SK-N-SH (cell line): ENCODE results near the gene S100B. TPM values are rescaled to one million over a fixed set of nuclear protein-coding genes. Genes with fewer than 3 reads are reported as not detected.

Experiments
- CTCF ChIA-PET: fragments of 300-600, 350-600 bp; formaldehyde crosslinking; extraction: SDS; loops from one replicate; lab custom pipeline; 2021; lab: Yijun Ruan, JAX
- POLR2A ChIA-PET: fragments of 350-600 bp; sonication (Branson Sonifier 250); formaldehyde crosslinking; extraction: SDS; loops from one replicate; lab custom pipeline; 2020; ENCODE audit warnings: antibody characterized with exemption, inconsistent platforms; lab: Yijun Ruan, JAX
- DNase-seq: peaks from one replicate; pipeline ENCODE4 v3.0.0; 2012
- H2AFZ ChIP-seq: fragments of 200-600 bp; sonication (generic); 2 replicates; pipeline ENCODE4 v1.8.1; 2016; ENCODE audit warnings: antibody characterized with exemption, mild to moderate bottlenecking, low read depth
- H3F3A ChIP-seq: fragments of 200-600 bp; sonication (generic); replicated peaks from 2 replicates; pipeline ENCODE3; 2016; ENCODE audit warnings: antibody characterized with exemption, mild to moderate bottlenecking; ENCODE audit not compliant: insufficient read depth
- H3K27ac ChIP-seq, 2 experiments: fragments of 200-500 bp in 1 of 2; fragments of 200-600 bp in 1 of 2; sonication (Bioruptor generic) in 1 of 2; sonication (generic), shearing (Covaris generic) in 1 of 2; 2 replicates each; pipeline versions ENCODE4 v1.5.1 to v1.6.1; 2014 to 2016; ENCODE audit warnings: low read depth in 2 of 2, inconsistent platforms in 1 of 2, low read length in 1 of 2, mild to moderate bottlenecking in 1 of 2, mixed read lengths in 1 of 2
- H3K27me3 ChIP-seq: fragments of 200-600 bp; sonication (generic), shearing (Covaris generic); 2 replicates; pipeline ENCODE4 v1.6.1; 2016; ENCODE audit warnings: mixed run types; ENCODE audit not compliant: insufficient read depth
- H3K36me3 ChIP-seq, 2 experiments: fragments of 200-500 bp in 1 of 2; fragments of 200-600 bp in 1 of 2; sonication (Bioruptor generic) in 1 of 2; sonication (generic) in 1 of 2; replicated peaks in 1 of 2; 2 replicates each; pipeline versions ENCODE3 to v1.5.1; 2014 to 2016; ENCODE audit warnings: low read length in 1 of 2, mild to moderate bottlenecking in 1 of 2; ENCODE audit not compliant: insufficient read depth in 2 of 2, control insufficient read depth in 1 of 2
- H3K4me1 ChIP-seq, 2 experiments: fragments of 200-500 bp in 1 of 2; fragments of 200-600 bp in 1 of 2; sonication (Bioruptor generic) in 1 of 2; sonication (generic), shearing (Covaris generic) in 1 of 2; 2 replicates each; pipeline versions ENCODE4 v1.5.1 to v1.6.1; 2014 to 2016; ENCODE audit warnings: low read depth in 1 of 2, low read length in 1 of 2, mixed run types in 1 of 2; ENCODE audit not compliant: insufficient read depth in 2 of 2, control insufficient read depth in 1 of 2
- H3K4me2 ChIP-seq: fragments of 200-600 bp; sonication (generic), shearing (Covaris generic); 2 replicates; pipeline ENCODE4 v1.6.1; 2017; ENCODE audit warnings: mixed run types
- H3K4me3 ChIP-seq, 2 experiments: fragments of 200-500 bp in 1 of 2; fragments of 200-600 bp in 1 of 2; sonication (Bioruptor generic) in 1 of 2; sonication (generic), shearing (Covaris generic) in 1 of 2; 2 replicates each; pipeline versions ENCODE4 v1.5.1 to v1.8.1; 2014 to 2016; ENCODE audit warnings: low read depth in 2 of 2, inconsistent platforms in 1 of 2, low read length in 1 of 2, mild to moderate bottlenecking in 1 of 2, mixed read lengths in 1 of 2, moderate library complexity in 1 of 2
- H3K79me2 ChIP-seq: fragments of 200-600 bp; sonication (generic); 2 replicates; pipeline ENCODE4 v1.8.1; 2017; ENCODE audit warnings: mild to moderate bottlenecking; ENCODE audit not compliant: insufficient read depth
- H3K9ac ChIP-seq: fragments of 200-600 bp; sonication (generic); 2 replicates; pipeline ENCODE4 v1.6.1; 2017; ENCODE audit warnings: mixed run types
- H3K9me2 ChIP-seq: fragments of 200-600 bp; sonication (generic); 2 replicates; pipeline ENCODE4 v1.6.1; 2017; ENCODE audit warnings: mixed run types
- H3K9me3 ChIP-seq: fragments of 200-600 bp; sonication (generic); 2 replicates; pipeline ENCODE4 v1.6.1; 2017; ENCODE audit warnings: mixed run types, mild to moderate bottlenecking, moderate library complexity
- H4K20me1 ChIP-seq: fragments of 200-600 bp; sonication (generic); 2 replicates; pipeline ENCODE4 v1.6.1; 2017; ENCODE audit warnings: mild to moderate bottlenecking, mixed run types; ENCODE audit not compliant: insufficient read depth
- CHD2 ChIP-seq: fragments of 150-350 bp; IDR thresholded peaks from 2 replicates; pipeline ENCODE4 v1.6.1; 2018; ENCODE audit warnings: low read length; ENCODE audit not compliant: partially characterized antibody
- EP300 ChIP-seq, 2 experiments: IDR thresholded peaks; 2 replicates each; pipeline versions ENCODE4 v1.4.0 to v1.6.1; 2012; ENCODE audit warnings: borderline replicate concordance in 1 of 2, low read depth in 1 of 2, low read length in 1 of 2
- EZH2phosphoT487 ChIP-seq: fragments of 200-600 bp; sonication (generic); IDR thresholded peaks from 2 replicates; pipeline ENCODE4 v1.6.1; 2017; ENCODE audit warnings: low read depth, mixed run types, mild to moderate bottlenecking, antibody characterized with exemption, moderate library complexity, borderline replicate concordance
- FOXJ3 ChIP-seq: sonication (generic); formaldehyde crosslinking; IDR thresholded peaks from 2 replicates; pipeline ENCODE4 v1.5.1; 2020; ENCODE audit warnings: mild to moderate bottlenecking, missing genetic modification reagents
- GABPA ChIP-seq: IDR thresholded peaks from 2 replicates; pipeline ENCODE4 v1.4.0; 2012; ENCODE audit warnings: low read depth, mild to moderate bottlenecking
- MEF2A ChIP-seq: IDR thresholded peaks from 2 replicates; pipeline ENCODE4 v1.4.0; 2012; ENCODE audit warnings: low read depth, borderline replicate concordance
- NFIC ChIP-seq: IDR thresholded peaks from 2 replicates; pipeline ENCODE4 v1.4.0; 2012; ENCODE audit warnings: borderline replicate concordance
- RXRA ChIP-seq: IDR thresholded peaks from 2 replicates; pipeline ENCODE4 v1.4.0; 2012; ENCODE audit warnings: low read depth, mild to moderate bottlenecking, borderline replicate concordance
- YY1 ChIP-seq: IDR thresholded peaks from 2 replicates; pipeline ENCODE4 v1.4.0; 2012; ENCODE audit warnings: low read depth, mild to moderate bottlenecking
- ZBTB33 ChIP-seq: IDR thresholded peaks from 2 replicates; pipeline ENCODE4 v1.4.0; 2012; ENCODE audit warnings: low read depth, borderline replicate concordance
- WGBS: methylation state at CpG from one replicate; pipeline ENCODE4 v1.1.6; 2017; ENCODE audit warnings: low lambda C conversion rate; 5-methylcytosine and 5-hydroxymethylcytosine counted together
- polyA plus RNA-seq, 3 experiments: library from polyadenylated mRNA; depleted of rRNA; stranded (reverse); fragments of >200 nt; gene quantifications; 2 replicates each; pipeline ENCODE4 v1.2.3, GENCODE V29; 2012
- TF ChIP-seq, protein P1 (sequence below): fragments of 150-350 bp; IDR thresholded peaks from 2 replicates; pipeline ENCODE4 v1.6.1; 2016; ENCODE audit warnings: mild to moderate bottlenecking, low read depth, low read length
- TF ChIP-seq, protein P2 (sequence below): fragments of 150-350 bp; IDR thresholded peaks from 2 replicates; pipeline ENCODE4 v1.6.1; 2017; ENCODE audit warnings: antibody characterized with exemption, low read length, low read depth, borderline replicate concordance
- TF ChIP-seq, protein P3 (sequence below): IDR thresholded peaks from 2 replicates; pipeline ENCODE4 v1.4.0; 2012; ENCODE audit warnings: low read depth
- TF ChIP-seq, protein P4 (sequence below): IDR thresholded peaks from 2 replicates; pipeline ENCODE4 v1.4.0; 2012; ENCODE audit warnings: low read depth, borderline replicate concordance

Gene S100B
- polyA plus RNA-seq, 1 of the 3 experiments (the other 2 are of a cell fraction): 0.12 TPM

- H3K9ac ChIP-seq: no peak overlapping the region
- no peak overlapping the region for H3K27ac ChIP-seq
- no peaks in the 10 kb centered on the region for H3K9me2 ChIP-seq
- no peaks in the 10 kb centered on the region for H3F3A ChIP-seq
- no peaks in the 10 kb centered on the region for H3K27me3 ChIP-seq
- no peak overlapping the region for H2AFZ ChIP-seq
- no peak overlapping the region for H3K4me2 ChIP-seq
- H4K20me1 ChIP-seq: no peaks in the 10 kb centered on the region
- no peak for DNase-seq
- no peak overlapping the region for H3K4me3 ChIP-seq
- WGBS: 99% methylated on average over 13 of the region's 13 CpGs
- no peaks in the 10 kb centered on the region for H3K9me3 ChIP-seq
- TF ChIP-seq, protein P1, sequence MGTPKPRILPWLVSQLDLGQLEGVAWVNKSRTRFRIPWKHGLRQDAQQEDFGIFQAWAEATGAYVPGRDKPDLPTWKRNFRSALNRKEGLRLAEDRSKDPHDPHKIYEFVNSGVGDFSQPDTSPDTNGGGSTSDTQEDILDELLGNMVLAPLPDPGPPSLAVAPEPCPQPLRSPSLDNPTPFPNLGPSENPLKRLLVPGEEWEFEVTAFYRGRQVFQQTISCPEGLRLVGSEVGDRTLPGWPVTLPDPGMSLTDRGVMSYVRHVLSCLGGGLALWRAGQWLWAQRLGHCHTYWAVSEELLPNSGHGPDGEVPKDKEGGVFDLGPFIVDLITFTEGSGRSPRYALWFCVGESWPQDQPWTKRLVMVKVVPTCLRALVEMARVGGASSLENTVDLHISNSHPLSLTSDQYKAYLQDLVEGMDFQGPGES: no peak
- TF ChIP-seq, protein P2, sequence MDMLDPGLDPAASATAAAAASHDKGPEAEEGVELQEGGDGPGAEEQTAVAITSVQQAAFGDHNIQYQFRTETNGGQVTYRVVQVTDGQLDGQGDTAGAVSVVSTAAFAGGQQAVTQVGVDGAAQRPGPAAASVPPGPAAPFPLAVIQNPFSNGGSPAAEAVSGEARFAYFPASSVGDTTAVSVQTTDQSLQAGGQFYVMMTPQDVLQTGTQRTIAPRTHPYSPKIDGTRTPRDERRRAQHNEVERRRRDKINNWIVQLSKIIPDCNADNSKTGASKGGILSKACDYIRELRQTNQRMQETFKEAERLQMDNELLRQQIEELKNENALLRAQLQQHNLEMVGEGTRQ: no peak
- TF ChIP-seq RXRA: no peak
- TF ChIP-seq, protein P3, sequence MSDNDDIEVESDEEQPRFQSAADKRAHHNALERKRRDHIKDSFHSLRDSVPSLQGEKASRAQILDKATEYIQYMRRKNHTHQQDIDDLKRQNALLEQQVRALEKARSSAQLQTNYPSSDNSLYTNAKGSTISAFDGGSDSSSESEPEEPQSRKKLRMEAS: no peak
- TF ChIP-seq, protein P4, sequence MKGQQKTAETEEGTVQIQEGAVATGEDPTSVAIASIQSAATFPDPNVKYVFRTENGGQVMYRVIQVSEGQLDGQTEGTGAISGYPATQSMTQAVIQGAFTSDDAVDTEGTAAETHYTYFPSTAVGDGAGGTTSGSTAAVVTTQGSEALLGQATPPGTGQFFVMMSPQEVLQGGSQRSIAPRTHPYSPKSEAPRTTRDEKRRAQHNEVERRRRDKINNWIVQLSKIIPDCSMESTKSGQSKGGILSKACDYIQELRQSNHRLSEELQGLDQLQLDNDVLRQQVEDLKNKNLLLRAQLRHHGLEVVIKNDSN: no peak
- no peak for TF ChIP-seq EZH2phosphoT487
- TF ChIP-seq, all 33 proteins: peak for 0
- CTCF ChIA-PET: no interaction called here
- H3K36me3 ChIP-seq: peaks cover 27 to 61% of the 10 kb centered on the region in 2 experiments
- POLR2A ChIA-PET: no interaction called here
- H3K4me1 ChIP-seq: no peaks in the 10 kb centered on the region
- no peaks in the 10 kb centered on the region for H3K79me2 ChIP-seq
These were observed 48.1 kb downstream of the S100B start for GRCh38 chr21:46556802-46557201.

- no peak overlapping the region for H3K9ac ChIP-seq
- no peak overlapping the region for H3K4me2 ChIP-seq
- TF ChIP-seq CHD2 (no peak), GABPA (no peak), ZBTB33 (no peak), MEF2A (no peak), FOXJ3 (CRISPR knock-in tag) (no peak), NFIC (no peak), YY1 (no peak), EP300 (IDR thresholded peaks at IDR 0.05; ENCODE audit: borderline replicate concordance in 1 of 2, low read depth in 1 of 2, low read length in 1 of 2) (no peak)
- TF ChIP-seq, protein P3: no peak
- no peaks in the 10 kb centered on the region for H3K27me3 ChIP-seq
- ChIA-PET CTCF (interaction anchor here (1.2 kb wide), 1 partner anchor 14 kb away, joined by 4 read pairs; no protein-coding TSS in a partner anchor), POLR2A (no interaction called here)
- 95% methylated on average over 15 of the region's 16 CpGs for WGBS
- no peaks in the 10 kb centered on the region for H3F3A ChIP-seq
- no peaks in the 10 kb centered on the region for H3K79me2 ChIP-seq
- no peak overlapping the region for H2AFZ ChIP-seq
- no peaks in the 10 kb centered on the region for H3K4me1 ChIP-seq
- no peak overlapping the region for H3K27ac ChIP-seq
- no peaks in the 10 kb centered on the region for H4K20me1 ChIP-seq
- no peak for DNase-seq
- H3K9me2 ChIP-seq: no peaks in the 10 kb centered on the region
- no peaks in the 10 kb centered on the region for H3K9me3 ChIP-seq
- peaks cover 35 to 61% of the 10 kb centered on the region in 2 experiments for H3K36me3 ChIP-seq
- H3K4me3 ChIP-seq: no peak overlapping the region
These were observed 49.2 kb downstream of the S100B start for GRCh38 chr21:46555678-46556077.
